SKM-1 treated with dmso at 0.1 percent for 144 hours (cell line): ENCODE results near the gene PRAC2.
"Not testable (repeated sequence)": the region's sequence is repeated elsewhere in the genome, so short reads cannot be mapped to it uniquely, and the experiment has no call there.

Experiments used
- DNase-seq: peaks from one replicate; lab custom pipeline; 2025; ENCODE audit not compliant: unreplicated experiment; lab: John Stamatoyannopoulos, UW

Gene PRAC2

GRCh38 chr17:48722915-48723422 lies at the start of gene PRAC2:
PRAC2 (plus strand) TSS chr17:48723185; CDS start chr17:48724411, 1,226 bp downstream.
- DNase-seq: peak; percentile 44

GRCh38 chr17:48676963-48677558 lies 45.9 kb upstream of the PRAC2 start:
- DNase-seq: no peak

- peak; percentile 51 for DNase-seq
These were observed 44.6 kb upstream of the PRAC2 start for GRCh38 chr17:48678141-48678971.

- DNase-seq: no peak
These were observed 43.4 kb upstream of the PRAC2 start for GRCh38 chr17:48679385-48680096.

GRCh38 chr17:48681609-48682008 lies 41.4 kb upstream of the PRAC2 start:
- DNase-seq: no peak

GRCh38 chr17:48690655-48691054 lies 32.3 kb upstream of the PRAC2 start:
- no peak for DNase-seq

- DNase-seq: no peak
These were observed 30.9 kb upstream of the PRAC2 start for GRCh38 chr17:48692049-48692448.

- DNase-seq: no peak
These were observed 29.8 kb upstream of the PRAC2 start for GRCh38 chr17:48693178-48693577.

- DNase-seq: no peak
These were observed 21.0 kb upstream of the PRAC2 start for GRCh38 chr17:48701864-48702532.

- no peak for DNase-seq
These were observed 18.4 kb upstream of the PRAC2 start for GRCh38 chr17:48704361-48705248.

- DNase-seq: no peak
These were observed 11.9 kb upstream of the PRAC2 start for GRCh38 chr17:48711128-48711527.

- peak; percentile 14 for DNase-seq
These were observed 7.2 kb upstream of the PRAC2 start for GRCh38 chr17:48715496-48716399.

- DNase-seq: not testable (repeated sequence)
These were observed 6.4 kb upstream of the PRAC2 start for GRCh38 chr17:48716549-48716948.

GRCh38 chr17:48717367-48718226 lies 5.4 kb upstream of the PRAC2 start:
- DNase-seq: no peak

GRCh38 chr17:48718227-48718760 lies 4.7 kb upstream of the PRAC2 start:
- no peak for DNase-seq

- no peak for DNase-seq
These were observed 4.0 kb upstream of the PRAC2 start for GRCh38 chr17:48718761-48719641.
